WI38 (cell line): ENCODE data around the gene APBA2.
"Not testable (repeated sequence)": the region's sequence is repeated elsewhere in the genome, so short reads cannot be mapped to it uniquely, and the experiment has no call there.

Experiments
- H3K4me3 ChIP-seq: 2 replicates; pipeline ENCODE4 v1.5.1; 2011; ENCODE audit warnings: low read depth, mild to moderate bottlenecking, control low read depth, low read length
- TF ChIP-seq, protein P1 (sequence below): IDR thresholded peaks from 2 replicates; pipeline ENCODE4 v1.5.1; 2012; ENCODE audit warnings: low read depth, mild to moderate bottlenecking, control low read depth, low read length

Gene APBA2

DNA sequence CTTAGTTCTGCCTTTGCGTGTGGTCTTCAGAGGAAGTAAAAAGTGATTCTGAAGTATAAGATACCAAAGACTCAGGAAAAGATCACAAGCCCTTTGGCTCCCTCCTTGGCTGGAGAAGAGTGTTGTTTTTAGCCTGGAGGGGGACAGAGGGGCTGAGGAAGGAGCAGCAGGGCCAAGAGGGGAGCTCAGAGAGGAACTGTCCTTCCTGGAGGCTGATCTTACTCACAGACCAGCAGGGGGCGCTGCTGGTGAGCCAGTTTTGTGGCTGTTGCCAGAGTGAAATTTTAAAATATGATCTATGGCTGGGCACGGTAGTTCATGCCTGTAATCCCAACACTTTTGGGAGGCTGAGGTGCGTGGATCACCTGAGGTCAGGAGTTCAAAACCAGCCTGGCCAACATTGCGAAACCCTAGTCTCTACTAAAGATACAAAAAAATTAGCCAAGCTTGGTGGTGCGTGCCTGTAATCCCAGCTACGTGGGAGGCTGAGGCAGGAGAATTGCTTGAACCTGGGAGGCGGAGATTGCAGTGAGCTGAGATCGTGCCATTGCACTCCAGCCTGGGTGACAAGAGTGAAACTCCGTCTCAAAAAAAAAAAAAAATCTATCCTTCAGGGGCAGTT lies 216.5 kb downstream of the APBA2 start:
- TF ChIP-seq, protein P1, sequence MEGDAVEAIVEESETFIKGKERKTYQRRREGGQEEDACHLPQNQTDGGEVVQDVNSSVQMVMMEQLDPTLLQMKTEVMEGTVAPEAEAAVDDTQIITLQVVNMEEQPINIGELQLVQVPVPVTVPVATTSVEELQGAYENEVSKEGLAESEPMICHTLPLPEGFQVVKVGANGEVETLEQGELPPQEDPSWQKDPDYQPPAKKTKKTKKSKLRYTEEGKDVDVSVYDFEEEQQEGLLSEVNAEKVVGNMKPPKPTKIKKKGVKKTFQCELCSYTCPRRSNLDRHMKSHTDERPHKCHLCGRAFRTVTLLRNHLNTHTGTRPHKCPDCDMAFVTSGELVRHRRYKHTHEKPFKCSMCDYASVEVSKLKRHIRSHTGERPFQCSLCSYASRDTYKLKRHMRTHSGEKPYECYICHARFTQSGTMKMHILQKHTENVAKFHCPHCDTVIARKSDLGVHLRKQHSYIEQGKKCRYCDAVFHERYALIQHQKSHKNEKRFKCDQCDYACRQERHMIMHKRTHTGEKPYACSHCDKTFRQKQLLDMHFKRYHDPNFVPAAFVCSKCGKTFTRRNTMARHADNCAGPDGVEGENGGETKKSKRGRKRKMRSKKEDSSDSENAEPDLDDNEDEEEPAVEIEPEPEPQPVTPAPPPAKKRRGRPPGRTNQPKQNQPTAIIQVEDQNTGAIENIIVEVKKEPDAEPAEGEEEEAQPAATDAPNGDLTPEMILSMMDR = peak; percentile 91
- H3K4me3 ChIP-seq = not testable (repeated sequence)

DNA sequence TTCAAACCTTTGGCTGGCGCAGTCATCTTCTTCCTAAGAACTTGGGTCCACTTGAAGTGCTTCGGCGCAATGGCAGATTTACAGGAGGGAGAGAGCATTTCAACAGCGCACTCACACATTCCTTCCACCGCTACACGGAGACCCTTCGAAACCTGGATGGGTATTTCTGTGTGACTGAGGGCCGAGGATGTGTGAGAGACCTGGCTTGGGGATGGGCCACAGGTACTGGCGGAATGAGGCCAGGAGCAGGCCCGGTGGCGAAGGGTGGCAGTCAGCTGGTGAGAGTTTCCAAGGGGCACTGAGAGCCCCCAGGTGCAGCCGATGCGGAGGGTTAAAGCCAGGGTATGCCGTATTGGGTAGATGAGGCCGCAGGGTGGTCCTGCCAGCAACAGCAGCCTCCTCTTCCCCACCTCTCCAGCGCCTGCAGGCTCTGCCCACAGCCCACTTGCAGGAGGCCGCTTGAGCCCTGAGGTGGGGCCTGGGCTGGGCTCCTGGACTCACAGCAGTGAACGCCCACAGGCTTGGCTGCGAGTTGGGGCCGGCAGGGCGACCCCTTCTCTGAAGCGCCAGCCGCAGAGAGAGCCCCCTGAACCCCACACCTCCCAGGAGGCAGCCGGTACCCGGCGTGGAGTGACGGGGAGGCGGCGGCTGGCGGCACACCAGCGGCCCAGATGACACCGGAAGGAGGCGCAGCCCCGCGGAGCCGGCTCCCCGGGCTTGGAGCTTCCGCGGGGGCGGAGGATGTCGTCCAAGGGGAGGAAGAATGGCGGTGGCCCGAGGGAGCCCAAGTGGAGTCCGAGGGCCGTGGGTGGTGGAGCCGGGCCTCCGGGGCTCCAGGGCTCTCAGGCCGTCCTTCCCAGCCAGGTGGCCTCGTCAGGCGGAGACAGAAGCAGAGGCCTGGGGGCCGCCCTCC lies 217.4 kb downstream of the APBA2 start:
- TF ChIP-seq, protein P1 = no peak
- no peak overlapping the region for H3K4me3 ChIP-seq

DNA sequence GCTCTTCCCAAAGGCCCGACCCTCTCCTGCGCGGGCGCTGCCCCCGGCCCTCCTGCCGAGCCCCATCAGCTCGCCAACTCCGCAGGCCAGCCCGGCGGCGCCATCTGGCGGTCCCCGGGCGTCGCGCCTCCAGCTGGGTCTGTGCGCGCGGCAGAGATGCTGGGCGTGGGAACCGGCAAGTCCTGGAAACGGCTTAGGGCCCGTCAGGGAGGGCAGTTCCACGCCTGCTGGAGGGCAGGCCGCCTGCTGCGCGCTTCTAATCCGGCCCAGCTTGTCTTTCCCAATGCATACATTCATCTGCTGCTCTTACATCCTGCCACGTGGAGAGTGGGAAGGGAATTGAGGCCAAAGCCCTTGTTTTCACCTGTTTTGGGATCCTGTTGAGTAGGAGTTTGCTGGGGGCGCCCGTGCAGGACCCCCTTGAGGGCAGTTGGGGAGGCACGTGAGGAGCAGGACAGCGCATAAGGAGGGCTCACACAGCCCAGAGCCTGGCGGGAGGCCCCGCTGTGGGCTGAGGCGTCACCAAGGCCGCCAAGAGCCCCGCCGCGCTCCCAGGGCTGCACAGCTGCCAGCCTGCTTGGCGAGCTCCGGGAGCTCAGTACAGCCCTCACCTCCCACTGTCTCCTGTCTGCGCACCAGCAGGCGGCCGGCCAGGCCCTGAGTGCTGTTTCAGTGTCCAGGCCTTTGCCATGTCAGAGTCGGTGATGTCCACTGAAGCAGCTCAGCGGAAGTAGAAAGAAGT lies 218.2 kb downstream of the APBA2 start:
- H3K4me3 ChIP-seq = no peak overlapping the region
- TF ChIP-seq, protein P1 = peak; percentile 91

DNA sequence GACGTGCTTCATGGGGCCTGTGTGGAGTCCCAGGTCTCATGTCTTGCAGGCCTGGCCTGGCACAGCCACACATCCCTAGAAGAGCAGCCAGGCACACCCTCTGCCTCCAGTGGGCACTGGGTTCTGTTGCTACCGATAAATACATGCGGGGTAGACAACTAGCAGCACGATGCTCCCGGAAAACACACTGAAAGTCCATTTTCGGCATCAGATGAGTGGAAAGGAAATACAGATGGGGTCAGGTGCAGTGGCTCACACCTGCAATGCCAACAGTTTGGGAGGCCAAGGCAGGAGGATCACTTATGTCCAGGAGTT lies 218.7 kb downstream of the APBA2 start:
- no peak overlapping the region for H3K4me3 ChIP-seq
- TF ChIP-seq, protein P1 = no peak

DNA sequence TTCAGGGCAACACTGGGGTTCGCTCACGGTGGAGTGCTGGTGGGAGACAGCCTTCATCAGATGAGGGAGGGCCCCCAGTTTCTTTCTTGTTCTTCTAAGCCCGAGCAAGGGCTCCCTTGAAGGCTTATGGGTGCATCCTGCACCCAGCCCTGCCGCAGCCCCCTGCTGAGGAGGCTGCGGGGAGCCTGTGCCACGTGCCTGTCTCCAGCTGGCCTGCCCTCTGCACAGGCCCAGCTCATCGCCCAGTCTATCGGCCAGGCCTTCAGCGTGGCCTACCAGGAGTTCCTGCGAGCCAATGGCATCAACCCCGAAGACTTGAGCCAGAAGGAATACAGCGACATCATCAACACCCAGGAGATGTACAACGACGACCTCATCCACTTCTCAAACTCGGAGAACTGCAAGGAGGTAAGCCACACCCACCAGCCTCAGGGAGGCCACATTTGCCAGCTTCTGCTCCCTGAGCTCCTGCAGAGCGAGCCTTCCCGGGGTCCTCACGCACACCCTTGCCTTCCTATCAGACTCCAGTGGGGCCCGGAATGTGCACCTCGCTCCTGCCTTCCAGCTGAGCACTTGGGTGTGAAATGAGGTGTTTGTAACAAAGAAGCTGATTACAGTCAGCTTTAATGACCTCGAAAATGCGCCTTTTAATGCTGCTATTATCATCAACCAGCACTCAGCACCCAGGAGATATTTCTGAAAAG lies 219.5 kb downstream of the APBA2 start:
- H3K4me3 ChIP-seq = no peak overlapping the region
- TF ChIP-seq, protein P1 = no peak

DNA sequence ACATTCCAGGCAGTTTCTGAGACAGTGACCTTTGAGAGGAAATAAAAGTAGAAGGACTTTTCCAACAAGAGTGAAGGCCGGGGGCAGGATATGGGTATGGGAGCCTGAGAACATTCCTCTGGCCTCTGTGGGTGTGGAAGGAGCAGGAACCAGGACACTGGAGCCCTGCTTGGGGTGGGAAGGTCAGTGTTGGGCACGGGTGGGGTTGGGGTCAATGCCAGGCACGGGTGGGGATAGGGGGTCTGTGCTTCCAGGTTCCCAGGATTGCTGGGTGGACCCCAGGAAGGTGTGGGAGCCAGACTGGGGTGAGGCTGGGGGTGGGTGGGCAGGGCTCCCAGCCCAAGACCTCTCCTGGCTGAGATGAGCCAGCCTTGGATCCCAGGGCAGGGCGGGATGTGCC lies 220.3 kb downstream of the APBA2 start:
- TF ChIP-seq, protein P1 = no peak
- no peak overlapping the region for H3K4me3 ChIP-seq
